GF-D8 (cell line): ENCODE data around the gene RABL2B.

ENCODE experiments used
- DNase-seq: peaks from one replicate; lab custom pipeline; 2025; lab: John Stamatoyannopoulos, UW

Gene RABL2B

DNA sequence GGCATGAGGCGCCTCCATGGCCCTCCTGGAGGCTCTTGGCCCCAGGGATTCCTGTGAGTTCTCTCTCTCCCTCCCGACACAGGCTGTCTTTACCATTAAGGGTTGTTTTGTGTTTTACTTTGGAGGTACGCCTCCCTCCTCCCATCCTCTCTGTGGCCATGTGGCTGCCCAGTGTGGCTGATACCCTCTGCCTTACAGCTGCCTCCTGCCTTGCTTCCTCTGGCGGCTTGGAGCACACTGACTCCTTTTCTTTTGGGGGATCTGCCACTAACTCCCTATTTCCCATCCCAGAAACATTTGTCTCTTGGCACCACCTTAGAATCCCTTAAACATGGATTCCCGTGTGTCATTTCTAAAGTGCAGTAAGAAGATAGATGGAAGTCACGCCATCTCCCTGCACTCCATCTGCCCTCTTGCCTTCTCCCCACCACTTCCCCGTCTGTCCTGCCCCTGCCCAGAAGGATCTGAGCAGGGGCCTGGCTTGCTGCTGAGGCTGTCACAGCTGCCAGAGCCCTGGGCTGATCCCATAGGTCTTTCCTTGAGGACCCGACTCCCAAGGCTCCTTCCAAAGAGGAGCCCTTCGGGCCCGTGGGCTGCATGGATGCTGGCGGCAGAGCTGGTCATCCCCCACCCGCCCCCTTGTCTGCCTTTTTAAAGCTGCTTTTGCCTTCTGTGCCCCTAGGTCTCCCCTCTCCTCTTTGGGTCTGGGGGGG lies 60.6 kb downstream of the RABL2B start:
- DNase-seq, result no peak

- no peak for DNase-seq
Observed at GRCh38 chr22:50722048-50722701, 61.3 kb downstream of the RABL2B start.

GRCh38 chr22:50721257-50721844 lies 62.1 kb downstream of the RABL2B start:
- no peak for DNase-seq

- no peak for DNase-seq
Observed at GRCh38 chr22:50720301-50721256, 62.9 kb downstream of the RABL2B start.

GRCh38 chr22:50719814-50720300 lies 63.6 kb downstream of the RABL2B start:
- DNase-seq, result no peak

- DNase-seq, result no peak
Observed at GRCh38 chr22:50718352-50718709, 65.1 kb downstream of the RABL2B start.

DNA sequence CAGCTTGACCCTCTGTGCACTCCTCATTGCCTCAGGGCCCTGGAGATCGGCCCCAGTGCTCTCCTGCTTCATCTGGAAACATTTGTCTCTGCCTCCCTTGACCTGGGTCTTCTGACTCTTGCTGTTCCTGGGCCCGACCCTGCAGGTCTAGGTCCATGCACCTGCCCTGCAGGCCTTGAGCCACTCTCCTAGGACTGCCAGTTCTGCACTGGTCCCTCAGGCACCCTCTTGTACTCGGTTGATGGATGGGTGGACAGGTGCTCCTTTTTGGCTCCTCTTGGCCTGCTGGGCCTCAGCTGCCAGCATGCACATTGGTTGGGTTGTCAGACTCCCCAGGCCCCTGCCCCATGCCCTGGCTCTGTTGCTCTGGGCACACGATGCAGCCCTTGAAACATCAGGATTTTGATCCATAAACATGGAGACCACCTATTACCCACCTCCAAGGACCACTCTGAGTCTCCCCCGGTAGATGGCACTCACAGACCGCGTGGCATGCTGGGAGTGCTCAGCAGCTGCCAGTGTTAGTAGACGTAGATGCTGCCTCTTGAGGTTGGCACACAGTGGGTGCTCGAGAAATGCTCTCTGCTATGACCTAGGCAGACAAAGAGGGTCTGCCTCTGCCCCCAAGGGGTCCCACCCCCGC lies 65.6 kb downstream of the RABL2B start:
- DNase-seq, result no peak
